Colonic mucosa (tissue), 4 donors: Measurements from ENCODE around the gene SLC2A3. TPM values are rescaled to one million over a fixed set of nuclear protein-coding genes. Genes with fewer than 3 reads are reported as not detected.
"Not testable (repeated sequence)": the region's sequence is repeated elsewhere in the genome, so short reads cannot be mapped to it uniquely, and the experiment has no call there.

Source experiments
- DNase-seq: peaks from one replicate; pipeline ENCODE4 v3.0.0-alpha.2; 2020
- H3K27ac ChIP-seq: fragments of 200-600 bp; one replicate; pipeline ENCODE4 v1.8.0; 2021
- H3K27me3 ChIP-seq: fragments of 200-600 bp; one replicate; pipeline ENCODE4 v1.8.0; 2021
- H3K36me3 ChIP-seq: fragments of 200-600 bp; one replicate; pipeline ENCODE4 v1.8.0; 2021
- H3K4me1 ChIP-seq: fragments of 200-600 bp; one replicate; pipeline ENCODE4 v1.8.0; 2021; ENCODE audit warnings: mild to moderate bottlenecking
- H3K4me3 ChIP-seq: fragments of 200-600 bp; one replicate; pipeline ENCODE4 v1.8.0; 2021
- H3K9ac ChIP-seq, 2 donors: one replicate each; pipeline ENCODE4 v1.7.0; 2013; ENCODE audit warnings: control low read depth in 2 of 2, low read depth in 2 of 2, low read length in 2 of 2
- H3K9me3 ChIP-seq: fragments of 200-600 bp; one replicate; pipeline ENCODE4 v1.8.0; 2021
- intact Hi-C: fragments of 100-400 bp; cut with DNase I; formaldehyde crosslinking; loops from one replicate; pipeline ENCODE4 v1.14.1; 2022
- total RNA-seq, 2 donors: library from RNA; stranded (reverse); fragmentation: NEBNext Ultra II Directional in 1 of 2; extraction: Animal tissue kit (Norgen Biotek cat#: 25700) in 1 of 2; gene quantifications; one replicate each; pipeline ENCODE4 v1.2.1, GENCODE V29; 2021
- TF ChIP-seq, protein P1 (sequence below): fragments of 200-600 bp; IDR thresholded peaks from one replicate; pipeline ENCODE4 v1.8.0; 2022; ENCODE audit warnings: antibody characterized with exemption, mild to moderate bottlenecking
- donor health status: healthy.
- donor health status: DM: no; HTN: no; CAD: no.
- donor health status: DM: no; HTN: no; CAD: no.

Gene SLC2A3
- total RNA-seq, 2 donors from 2014 or later = 21.6 to 29.0 TPM

DNA sequence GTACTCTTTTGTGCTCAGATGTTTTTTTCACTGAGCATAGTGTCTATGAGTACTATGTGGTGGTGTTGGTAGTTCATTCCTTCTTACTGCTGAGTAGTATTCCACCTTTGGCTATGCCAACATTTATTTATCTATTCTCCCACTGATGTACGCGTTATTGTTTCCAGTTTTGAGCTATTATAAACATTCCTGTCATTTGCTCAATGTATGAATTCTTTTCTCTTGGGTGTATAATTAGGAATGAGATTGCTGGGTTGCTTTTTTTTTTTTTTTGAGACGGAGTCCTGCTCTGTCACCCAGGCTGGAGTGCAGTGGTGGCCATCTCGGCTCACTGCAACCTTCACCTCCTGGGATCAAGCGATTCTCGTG, 37.5 kb upstream of the SLC2A3 start:
- TF ChIP-seq, protein P1, sequence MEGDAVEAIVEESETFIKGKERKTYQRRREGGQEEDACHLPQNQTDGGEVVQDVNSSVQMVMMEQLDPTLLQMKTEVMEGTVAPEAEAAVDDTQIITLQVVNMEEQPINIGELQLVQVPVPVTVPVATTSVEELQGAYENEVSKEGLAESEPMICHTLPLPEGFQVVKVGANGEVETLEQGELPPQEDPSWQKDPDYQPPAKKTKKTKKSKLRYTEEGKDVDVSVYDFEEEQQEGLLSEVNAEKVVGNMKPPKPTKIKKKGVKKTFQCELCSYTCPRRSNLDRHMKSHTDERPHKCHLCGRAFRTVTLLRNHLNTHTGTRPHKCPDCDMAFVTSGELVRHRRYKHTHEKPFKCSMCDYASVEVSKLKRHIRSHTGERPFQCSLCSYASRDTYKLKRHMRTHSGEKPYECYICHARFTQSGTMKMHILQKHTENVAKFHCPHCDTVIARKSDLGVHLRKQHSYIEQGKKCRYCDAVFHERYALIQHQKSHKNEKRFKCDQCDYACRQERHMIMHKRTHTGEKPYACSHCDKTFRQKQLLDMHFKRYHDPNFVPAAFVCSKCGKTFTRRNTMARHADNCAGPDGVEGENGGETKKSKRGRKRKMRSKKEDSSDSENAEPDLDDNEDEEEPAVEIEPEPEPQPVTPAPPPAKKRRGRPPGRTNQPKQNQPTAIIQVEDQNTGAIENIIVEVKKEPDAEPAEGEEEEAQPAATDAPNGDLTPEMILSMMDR = no peak
- H3K27ac ChIP-seq = no peak overlapping the region
- intact Hi-C loops = no loop called here
- H3K9ac ChIP-seq = no peak overlapping the region
- no peaks in the 10 kb centered on the region for H3K27me3 ChIP-seq
- H3K36me3 ChIP-seq = no peaks in the 10 kb centered on the region
- no peak overlapping the region for H3K4me3 ChIP-seq
- no peak for DNase-seq
- no peaks in the 10 kb centered on the region for H3K9me3 ChIP-seq
- no peaks in the 10 kb centered on the region for H3K4me1 ChIP-seq

DNA sequence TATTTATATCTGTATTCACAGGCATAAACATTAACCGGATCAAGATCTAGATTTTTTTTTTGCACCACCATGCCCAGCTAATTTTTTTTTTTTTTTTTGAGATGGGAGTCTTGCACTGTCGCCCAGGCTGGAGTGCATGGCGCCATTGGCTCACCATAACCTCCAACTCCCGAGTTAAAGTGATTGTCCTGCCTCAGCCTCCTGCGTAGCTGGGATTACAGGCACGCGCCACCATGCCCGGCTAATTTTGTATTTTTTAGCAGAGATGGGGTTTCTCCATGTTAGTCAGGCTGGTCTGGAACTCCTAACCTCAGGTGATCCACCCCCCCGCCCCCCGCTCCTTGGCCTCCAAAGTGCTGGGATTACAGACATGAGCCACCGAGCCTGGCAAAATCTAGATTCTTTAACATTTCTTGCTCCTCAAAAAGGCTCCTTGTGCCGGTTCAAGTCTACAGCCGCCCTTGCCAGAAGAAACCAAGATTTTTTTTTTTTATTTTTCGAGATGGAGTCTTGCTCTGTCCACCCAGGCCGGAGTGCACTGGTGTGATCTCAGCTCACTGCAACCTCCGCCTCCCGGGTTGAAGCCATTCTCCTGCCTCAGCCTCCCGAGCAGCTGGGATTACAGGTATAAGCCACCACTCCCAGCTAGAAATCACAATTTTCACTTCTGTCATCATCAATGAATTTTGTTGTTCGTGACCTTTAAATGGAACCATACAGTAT, 36.9 kb upstream of the SLC2A3 start:
- intact Hi-C loops = no loop called here

GRCh38 chr12:7972269-7972668, 36.3 kb upstream of the SLC2A3 start:
- H3K9me3 ChIP-seq, DNase-seq, H3K4me3 ChIP-seq, H3K27ac ChIP-seq, H3K36me3 ChIP-seq, H3K27me3 ChIP-seq, intact Hi-C loops, H3K4me1 ChIP-seq, H3K9ac ChIP-seq: not testable (repeated sequence)

More for the DNA sequence above, 36.9 kb upstream of the SLC2A3 start:
- Histone ChIP-seq H3K27me3 (no peaks in the 10 kb centered on the region), H3K9ac (no peak overlapping the region), H3K4me1 (no peaks in the 10 kb centered on the region), H3K4me3 (no peak overlapping the region), H3K36me3 (no peaks in the 10 kb centered on the region), H3K9me3 (no peaks in the 10 kb centered on the region), H3K27ac (no peak overlapping the region)
- no peak for DNase-seq
- TF ChIP-seq, protein P1 = no peak

DNA sequence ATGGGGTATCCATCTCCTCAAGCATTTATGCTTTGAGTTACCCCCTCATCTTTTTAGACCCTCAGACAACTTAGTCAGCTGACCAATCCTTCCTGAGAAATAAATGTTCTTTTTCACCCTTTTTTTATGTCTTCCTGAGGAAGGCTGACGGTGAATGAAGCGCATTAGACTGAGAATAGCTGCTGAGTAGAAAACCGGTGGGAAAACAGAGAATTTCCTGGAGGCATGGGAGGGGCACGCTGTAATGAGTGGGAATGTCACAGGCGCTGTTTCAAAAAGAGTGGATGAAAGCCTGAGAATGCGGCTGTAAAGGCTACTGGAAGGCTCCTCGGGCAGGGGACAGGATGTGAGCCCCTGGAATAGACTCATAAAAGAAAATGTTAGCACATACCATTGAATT, 35.8 kb upstream of the SLC2A3 start:
- Histone ChIP-seq H3K4me3 (peak overlapping the region; percentile 29), H3K27ac (peak overlapping the region; percentile 82)
- H3K4me1 ChIP-seq, H3K36me3 ChIP-seq, H3K27me3 ChIP-seq, DNase-seq, intact Hi-C loops, H3K9ac ChIP-seq, H3K9me3 ChIP-seq: not testable (repeated sequence)

- Histone ChIP-seq H3K9me3 (no peaks in the 10 kb centered on the region), H3K27me3 (no peaks in the 10 kb centered on the region), H3K36me3 (no peaks in the 10 kb centered on the region), H3K27ac (peak overlapping the region; percentile 82), H3K9ac (peak overlapping the region; percentile 51), H3K4me3 (peak overlapping the region; percentile 29), H3K4me1 (no peaks in the 10 kb centered on the region)
- TF ChIP-seq, protein P1 = no peak
- intact Hi-C loops = no loop called here
- DNase-seq = peak; percentile 76
These were observed 34.7 kb upstream of the SLC2A3 start for GRCh38 chr12:7970475-7971252.

DNA sequence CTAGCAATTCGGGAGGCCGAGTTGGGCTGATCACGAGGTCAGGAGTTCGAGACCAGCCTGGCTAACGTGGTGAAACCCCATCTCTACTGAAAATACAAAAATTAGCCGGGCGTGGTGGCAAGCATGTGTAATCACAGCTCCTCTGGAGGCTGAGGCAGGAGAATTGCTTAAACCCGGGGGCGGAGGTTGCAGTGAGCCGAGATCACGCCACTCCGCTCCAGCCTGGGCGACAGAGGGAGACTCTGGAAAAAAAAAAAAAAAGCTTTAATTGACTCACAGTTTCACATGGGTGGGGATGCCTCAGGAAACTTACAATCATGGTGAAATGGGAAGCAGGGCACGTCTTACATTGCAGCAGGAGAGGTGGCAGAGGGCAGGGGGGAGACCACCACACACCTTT, 30.6 kb upstream of the SLC2A3 start:
- no peak overlapping the region for H3K4me3 ChIP-seq
- DNase-seq = no peak
- H3K36me3 ChIP-seq = no peaks in the 10 kb centered on the region
- H3K9ac ChIP-seq = no peak overlapping the region
- no peaks in the 10 kb centered on the region for H3K27me3 ChIP-seq
- H3K27ac ChIP-seq = no peak overlapping the region
- no peaks in the 10 kb centered on the region for H3K4me1 ChIP-seq
- intact Hi-C loops = no loop called here
- no peaks in the 10 kb centered on the region for H3K9me3 ChIP-seq
- TF ChIP-seq, protein P1 = no peak

- H3K9ac ChIP-seq, DNase-seq, intact Hi-C loops, H3K27me3 ChIP-seq, H3K27ac ChIP-seq, H3K4me3 ChIP-seq, H3K4me1 ChIP-seq, H3K36me3 ChIP-seq, H3K9me3 ChIP-seq: not testable (repeated sequence)
These were observed 28.7 kb upstream of the SLC2A3 start for GRCh38 chr12:7964669-7965068.
